GM21717 (cell line): ENCODE measurements around the gene CKAP4.

ENCODE experiments used
- ATAC-seq: cut with Tn5 transposase; IDR thresholded peaks from one replicate; pipeline ENCODE4 v1.9.1; 2021; ENCODE audit warnings: mild to moderate bottlenecking, moderate library complexity; ENCODE audit not compliant: unreplicated experiment

Gene CKAP4

DNA sequence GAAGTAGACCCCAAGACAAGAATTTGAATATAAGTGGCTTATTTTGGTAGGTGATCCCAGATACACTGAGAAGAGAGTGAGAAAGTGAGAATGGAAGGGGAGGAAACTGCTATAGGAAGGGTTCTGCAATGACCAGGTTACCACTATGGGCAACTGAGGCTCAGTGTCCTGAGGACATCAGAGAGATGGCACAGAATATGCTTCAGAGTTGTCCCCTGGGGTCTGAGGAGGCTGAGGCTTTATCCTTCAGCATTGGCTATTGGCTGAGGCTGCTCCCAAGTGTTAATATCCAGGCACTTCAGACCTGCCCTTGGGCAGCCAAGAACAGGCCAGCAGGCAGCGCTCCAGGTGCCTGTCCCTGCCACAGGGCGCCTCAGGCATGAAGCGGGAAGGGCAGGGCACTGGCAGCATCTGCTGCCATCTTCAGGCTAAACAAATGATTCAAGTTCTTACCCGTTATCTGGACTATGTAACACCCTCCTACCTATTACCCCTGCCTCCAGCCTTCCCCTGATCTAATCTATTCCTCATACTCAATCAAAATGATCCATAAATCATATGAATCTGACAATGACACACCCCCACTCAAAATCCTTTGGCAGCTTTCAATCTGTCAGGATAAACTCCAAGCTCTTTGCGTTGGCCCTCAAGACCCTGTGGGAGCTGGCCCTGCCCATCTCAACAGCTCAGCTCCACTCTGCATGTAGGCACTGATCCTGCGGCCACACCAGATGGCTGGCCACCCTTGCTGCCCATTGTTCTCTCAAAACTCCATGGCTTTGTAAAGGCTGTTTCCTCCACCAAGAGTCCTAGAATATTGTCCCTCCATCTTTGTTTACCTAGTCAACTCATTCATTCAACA, 42.4 kb downstream of the CKAP4 start:
- ATAC-seq: no peak

DNA sequence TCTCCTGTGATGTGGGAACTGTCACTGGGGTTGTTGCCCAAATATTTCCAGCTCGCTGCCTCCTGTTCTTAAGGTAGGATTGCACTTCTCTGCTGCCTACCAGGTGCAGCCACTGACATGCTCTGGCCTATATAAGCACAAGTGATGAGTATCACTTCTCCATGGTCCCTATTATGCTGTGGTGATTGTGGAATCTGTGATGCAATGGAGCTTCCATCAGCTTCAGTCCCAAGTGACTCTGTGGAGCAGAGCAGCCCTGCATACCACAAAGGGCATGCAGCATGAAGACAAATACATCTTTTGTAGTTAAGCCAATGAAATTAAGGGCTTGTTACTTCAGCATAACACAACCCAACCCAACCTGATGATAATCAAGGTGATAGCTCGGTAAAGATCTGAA, 43.5 kb downstream of the CKAP4 start:
- ATAC-seq: no peak

DNA sequence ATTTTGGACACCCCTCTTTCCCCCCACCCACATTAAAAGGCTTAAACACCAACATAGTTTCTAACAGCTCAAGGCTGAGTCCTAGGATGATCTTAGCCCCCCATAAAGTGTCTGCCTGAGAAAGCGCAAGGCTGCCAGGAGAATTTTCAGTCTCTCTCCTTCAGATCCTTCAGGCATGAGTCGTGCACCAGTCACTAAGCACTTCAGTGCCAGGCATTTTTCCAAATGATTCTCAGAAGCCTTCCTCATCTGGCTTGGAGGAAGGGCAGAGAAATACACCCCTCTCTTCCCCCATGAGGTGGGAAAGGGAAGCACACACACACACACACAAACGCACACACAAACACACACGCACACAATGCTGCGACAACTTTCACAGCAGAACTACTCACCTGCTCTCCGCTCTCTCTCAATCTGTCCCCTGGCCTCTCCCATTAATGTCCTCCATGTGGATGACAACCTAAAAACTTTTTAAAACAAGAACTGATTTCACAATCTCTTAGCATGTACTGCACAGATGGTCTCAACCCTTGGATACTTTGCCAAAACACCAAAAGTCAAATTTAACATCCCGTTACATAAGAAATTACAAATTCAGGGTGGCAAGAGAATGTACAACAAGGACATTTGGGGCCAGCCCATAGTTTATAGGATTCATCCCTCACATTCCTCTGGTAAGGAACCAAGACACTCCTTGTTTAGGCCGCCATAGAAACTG, 49.8 kb downstream of the CKAP4 start:
- ATAC-seq: no peak

DNA sequence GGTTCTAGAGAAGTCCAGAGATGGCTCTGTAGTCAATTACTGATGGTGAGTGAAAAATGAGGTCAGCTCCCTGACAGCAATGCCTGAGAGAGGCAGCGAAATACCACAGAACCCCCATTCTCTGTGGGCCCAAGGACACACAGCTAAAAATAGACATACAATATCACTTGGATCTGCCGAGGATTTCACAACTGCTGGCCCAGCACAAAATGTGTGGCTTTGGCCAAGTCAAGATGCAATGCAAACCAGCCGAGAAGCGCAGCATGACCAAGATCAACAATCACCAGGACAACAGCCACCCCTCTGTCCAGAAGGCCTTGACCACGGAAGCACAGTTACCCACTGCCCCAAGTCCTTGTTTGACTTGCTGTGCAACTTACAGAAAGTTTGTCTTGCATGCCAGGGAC, 52.2 kb downstream of the CKAP4 start:
- ATAC-seq: no peak

DNA sequence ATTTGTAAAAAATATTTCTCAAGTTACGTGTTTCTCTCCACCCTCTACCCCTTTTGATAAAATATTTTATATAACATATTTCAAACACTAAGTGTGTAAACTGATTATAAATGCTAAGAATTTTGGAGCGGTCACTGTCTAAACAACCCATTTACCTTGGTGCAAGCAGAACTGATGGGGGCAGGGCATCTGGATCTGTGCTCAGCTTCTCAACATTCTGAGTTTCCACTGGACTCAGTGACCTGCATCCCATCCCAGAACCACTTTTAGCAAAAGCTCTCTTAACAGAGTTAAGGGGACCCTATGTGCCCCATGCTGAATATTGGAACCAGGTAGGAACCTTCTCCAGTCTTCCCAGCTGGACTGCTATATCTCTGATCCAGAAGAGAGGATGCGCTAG, 53.5 kb downstream of the CKAP4 start:
- no peak for ATAC-seq

DNA sequence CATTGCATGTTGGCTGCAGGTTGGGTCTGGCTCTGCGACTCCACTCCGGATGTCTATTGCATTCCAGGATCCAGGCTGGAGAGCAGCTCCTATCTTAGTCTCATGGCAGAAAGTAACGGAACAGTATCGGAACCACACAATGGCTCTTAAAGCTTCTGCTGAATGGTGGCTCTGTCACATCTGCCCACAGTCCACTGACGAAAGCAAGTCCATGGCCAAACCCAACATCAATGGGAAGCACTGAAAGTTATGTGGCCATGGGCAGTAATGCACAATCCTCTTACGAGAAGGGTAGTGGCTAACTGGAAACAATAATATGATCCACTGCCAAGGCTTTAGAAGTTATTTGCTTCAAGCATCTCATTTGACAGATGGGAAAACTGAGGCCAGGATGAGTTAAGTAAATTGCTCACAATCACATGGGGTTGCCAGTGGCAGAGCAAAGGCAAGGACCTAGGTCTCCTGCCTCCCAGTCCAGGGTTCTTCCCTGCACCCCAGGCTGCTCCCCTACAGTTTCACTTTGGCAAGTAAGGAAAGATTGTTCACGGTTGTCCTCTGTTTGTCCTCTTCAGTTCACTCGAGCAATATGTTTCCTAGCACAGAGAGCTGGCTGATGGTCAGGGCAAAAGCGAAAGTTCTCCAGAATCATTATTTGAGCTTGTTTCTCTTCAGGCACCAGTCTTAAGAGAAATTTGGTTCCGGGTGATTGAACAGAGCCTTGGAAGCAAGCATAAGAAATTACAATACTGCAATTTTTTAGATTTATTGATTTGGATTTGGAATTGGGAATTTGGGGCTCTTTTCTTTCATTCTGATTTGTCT, 54.2 kb downstream of the CKAP4 start:
- no peak for ATAC-seq

DNA sequence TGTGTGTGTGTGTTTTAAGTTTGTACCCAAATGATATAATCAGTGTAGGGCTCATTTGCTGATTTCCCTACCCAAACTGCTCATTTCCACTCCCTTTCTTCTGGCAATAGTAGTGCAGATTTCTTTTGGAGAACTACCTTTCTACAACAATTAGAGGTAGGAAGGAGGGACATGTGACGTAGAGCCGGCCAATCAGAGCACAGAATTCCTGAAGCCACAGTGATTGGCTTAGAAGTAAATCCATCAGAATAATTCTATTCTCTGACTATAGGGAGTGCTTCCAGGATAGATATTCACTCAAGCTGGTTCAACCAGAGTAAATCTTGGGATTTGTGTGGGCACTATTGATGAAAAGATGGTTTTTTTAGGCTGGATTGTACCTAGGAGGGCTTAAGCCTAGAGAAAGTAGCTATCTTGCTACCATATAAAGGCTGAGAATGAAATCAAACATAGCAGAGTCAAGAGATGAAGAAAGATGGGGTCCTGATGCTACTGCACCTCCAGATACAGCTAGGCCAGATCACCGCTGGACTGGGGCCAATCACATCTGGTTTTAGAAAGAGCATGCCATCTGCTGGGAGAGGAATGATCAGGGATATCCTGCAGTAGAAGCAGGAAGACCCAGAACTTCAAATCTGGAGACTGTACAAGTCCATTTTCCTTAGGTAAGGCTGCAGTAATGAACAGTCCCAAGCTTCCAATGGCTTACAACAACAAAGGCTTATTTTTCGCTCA, 55.0 kb downstream of the CKAP4 start:
- ATAC-seq: no peak

DNA sequence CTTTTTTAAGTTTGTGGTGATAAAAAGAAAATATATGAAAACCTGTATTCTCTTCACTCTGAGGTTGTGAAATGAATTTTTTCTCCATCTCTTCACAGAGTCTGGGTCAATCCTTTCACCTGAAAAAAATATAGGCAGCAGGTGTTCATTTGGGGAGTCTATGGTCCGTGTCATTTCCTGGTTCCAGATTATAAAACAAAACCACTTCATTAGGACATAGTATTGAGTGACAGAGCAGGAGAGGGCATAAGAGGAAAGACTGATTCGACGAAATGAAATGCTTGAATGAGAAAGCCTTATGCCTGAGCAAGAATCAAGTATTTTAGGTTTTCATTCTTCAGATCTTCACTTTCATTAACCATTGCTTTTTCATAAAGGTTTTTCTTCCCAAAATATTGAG, 57.2 kb downstream of the CKAP4 start:
- no peak for ATAC-seq

DNA sequence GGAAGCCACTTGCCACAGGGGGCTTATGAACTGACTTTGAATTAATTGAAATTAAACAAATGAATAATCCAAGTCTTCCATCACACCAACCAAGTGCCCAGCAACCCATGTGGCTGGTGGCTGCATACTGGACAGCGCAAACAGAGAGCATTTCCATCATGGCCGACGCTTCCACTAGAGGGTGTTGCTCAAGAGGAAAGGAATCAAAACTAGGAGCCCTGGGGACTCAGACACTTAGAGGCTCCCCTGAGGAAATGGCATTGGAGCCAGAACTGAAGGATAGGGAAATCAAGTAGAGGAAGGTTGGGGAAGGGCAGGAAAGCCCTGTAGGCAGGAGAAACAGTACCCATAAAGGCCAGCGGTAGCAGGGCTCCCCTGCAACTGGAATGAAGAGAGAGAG, 58.5 kb downstream of the CKAP4 start:
- no peak for ATAC-seq

DNA sequence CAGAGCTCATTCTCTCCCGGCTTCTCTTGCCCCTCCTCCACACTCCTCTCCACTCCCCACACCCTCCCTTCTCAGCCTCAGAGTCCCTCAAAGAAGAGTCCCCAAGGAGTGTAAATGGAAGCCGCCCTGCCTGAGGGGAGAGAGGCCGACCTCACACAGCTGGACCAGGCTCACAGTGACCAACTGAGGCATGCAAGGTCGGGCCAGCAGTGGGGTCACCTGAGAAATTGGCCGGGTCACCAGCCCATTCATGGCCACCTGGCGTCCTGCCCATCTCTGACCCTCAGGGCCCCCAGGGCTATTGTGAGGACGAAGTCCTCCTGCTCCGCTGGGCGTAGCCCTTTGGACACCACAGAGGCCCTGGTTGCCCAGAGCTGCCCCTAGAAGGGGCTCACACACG, 59.6 kb downstream of the CKAP4 start:
- no peak for ATAC-seq
